ENCODE results near the gene CFAP97D1. TPM values are rescaled to one million over a fixed set of nuclear protein-coding genes. Genes with fewer than 3 reads are reported as not detected.

The CFAP97D1 gene
- total and polyA plus RNA-seq, 2 experiments from 2014 or later: 0.07 to 0.10 TPM

- TF ChIP-seq CTCF (conservative IDR thresholded peaks at IDR 0.05; ENCODE audit: low read depth in 2 of 2) (no peak), NANOG (IDR thresholded peaks at IDR 0.05; ENCODE audit: borderline replicate concordance) (no peak)
Measured at GRCh38 chr17:43834106-43834505, 53.9 kb downstream of the CFAP97D1 start (continued).

Other genes starting within 250 kb of the CFAP97D1 start
- 126 and 149 TPM in 2 replicates for gene ETV4, start 234.1 kb upstream of the CFAP97D1 start, total RNA-seq (2014; rRNA removed; shearing (Covaris generic))
- 93.1 and 97.2 TPM in 2 replicates for gene ETV4, start 234.1 kb upstream of the CFAP97D1 start, polyA plus RNA-seq (2016; fragmentation: Nextera tagmentation; extraction: Ambion mirVana)
- gene MEOX1, start 118.5 kb upstream of the CFAP97D1 start, total RNA-seq (2014; rRNA removed; shearing (Covaris generic)): not detected in 2 replicates
- not detected in 2 replicates for gene MEOX1, start 118.5 kb upstream of the CFAP97D1 start, polyA plus RNA-seq (2016; fragmentation: Nextera tagmentation; extraction: Ambion mirVana)
- 0.31 TPM in 1 of 2 replicates, not detected in the other for gene SOST, start 21.6 kb upstream of the CFAP97D1 start, total RNA-seq (2014; rRNA removed; shearing (Covaris generic))
- not detected in 2 replicates for gene SOST, start 21.6 kb upstream of the CFAP97D1 start, polyA plus RNA-seq (2016; fragmentation: Nextera tagmentation; extraction: Ambion mirVana)
- gene DUSP3, start 1.5 kb upstream of the CFAP97D1 start, total RNA-seq (2014; rRNA removed; shearing (Covaris generic)): 17.5 and 22.1 TPM in 2 replicates
- gene DUSP3, start 1.5 kb upstream of the CFAP97D1 start, polyA plus RNA-seq (2016; fragmentation: Nextera tagmentation; extraction: Ambion mirVana): 14.7 and 15.4 TPM in 2 replicates
- 4.2 and 6.6 TPM in 2 replicates for gene MPP3, start 52.7 kb downstream of the CFAP97D1 start, total RNA-seq (2014; rRNA removed; shearing (Covaris generic))
- 5.6 and 7.4 TPM in 2 replicates for gene MPP3, start 52.7 kb downstream of the CFAP97D1 start, polyA plus RNA-seq (2016; fragmentation: Nextera tagmentation; extraction: Ambion mirVana)
- not detected in 2 replicates for gene CD300LG, start 66.7 kb downstream of the CFAP97D1 start, total RNA-seq (2014; rRNA removed; shearing (Covaris generic))
- gene CD300LG, start 66.7 kb downstream of the CFAP97D1 start, polyA plus RNA-seq (2016; fragmentation: Nextera tagmentation; extraction: Ambion mirVana): not detected in 2 replicates
- 20.7 and 21.0 TPM in 2 replicates for gene MPP2, start 127.1 kb downstream of the CFAP97D1 start, total RNA-seq (2014; rRNA removed; shearing (Covaris generic))
- gene MPP2, start 127.1 kb downstream of the CFAP97D1 start, polyA plus RNA-seq (2016; fragmentation: Nextera tagmentation; extraction: Ambion mirVana): 7.2 and 7.8 TPM in 2 replicates
- not detected in 2 replicates for gene PPY, start 162.0 kb downstream of the CFAP97D1 start, total RNA-seq (2014; rRNA removed; shearing (Covaris generic))
- gene PPY, start 162.0 kb downstream of the CFAP97D1 start, polyA plus RNA-seq (2016; fragmentation: Nextera tagmentation; extraction: Ambion mirVana): 0.94 TPM in 1 of 2 replicates, not detected in the other
- 0.56 TPM in 1 of 2 replicates, not detected in the other for gene PYY, start 173.5 kb downstream of the CFAP97D1 start, total RNA-seq (2014; rRNA removed; shearing (Covaris generic))
- 6.6 and 8.5 TPM in 2 replicates for gene PYY, start 173.5 kb downstream of the CFAP97D1 start, polyA plus RNA-seq (2016; fragmentation: Nextera tagmentation; extraction: Ambion mirVana)
- gene NAGS, start 224.2 kb downstream of the CFAP97D1 start, total RNA-seq (2014; rRNA removed; shearing (Covaris generic)): 7.2 and 7.7 TPM in 2 replicates
- 4.1 and 4.2 TPM in 2 replicates for gene NAGS, start 224.2 kb downstream of the CFAP97D1 start, polyA plus RNA-seq (2016; fragmentation: Nextera tagmentation; extraction: Ambion mirVana)
- gene TMEM101, start 234.5 kb downstream of the CFAP97D1 start, total RNA-seq (2014; rRNA removed; shearing (Covaris generic)): 31.6 and 38.4 TPM in 2 replicates
- 15.9 and 19.7 TPM in 2 replicates for gene TMEM101, start 234.5 kb downstream of the CFAP97D1 start, polyA plus RNA-seq (2016; fragmentation: Nextera tagmentation; extraction: Ambion mirVana)

Measured in GM23338 (cell line).